Measurements from ENCODE around the gene XYLT1. TPM values are rescaled to one million over a fixed set of nuclear protein-coding genes. Genes with fewer than 3 reads are reported as not detected.

Gene XYLT1
- total and polyA plus RNA-seq, 2 experiments from 2014 or later: 4.5 to 26.3 TPM

DNA sequence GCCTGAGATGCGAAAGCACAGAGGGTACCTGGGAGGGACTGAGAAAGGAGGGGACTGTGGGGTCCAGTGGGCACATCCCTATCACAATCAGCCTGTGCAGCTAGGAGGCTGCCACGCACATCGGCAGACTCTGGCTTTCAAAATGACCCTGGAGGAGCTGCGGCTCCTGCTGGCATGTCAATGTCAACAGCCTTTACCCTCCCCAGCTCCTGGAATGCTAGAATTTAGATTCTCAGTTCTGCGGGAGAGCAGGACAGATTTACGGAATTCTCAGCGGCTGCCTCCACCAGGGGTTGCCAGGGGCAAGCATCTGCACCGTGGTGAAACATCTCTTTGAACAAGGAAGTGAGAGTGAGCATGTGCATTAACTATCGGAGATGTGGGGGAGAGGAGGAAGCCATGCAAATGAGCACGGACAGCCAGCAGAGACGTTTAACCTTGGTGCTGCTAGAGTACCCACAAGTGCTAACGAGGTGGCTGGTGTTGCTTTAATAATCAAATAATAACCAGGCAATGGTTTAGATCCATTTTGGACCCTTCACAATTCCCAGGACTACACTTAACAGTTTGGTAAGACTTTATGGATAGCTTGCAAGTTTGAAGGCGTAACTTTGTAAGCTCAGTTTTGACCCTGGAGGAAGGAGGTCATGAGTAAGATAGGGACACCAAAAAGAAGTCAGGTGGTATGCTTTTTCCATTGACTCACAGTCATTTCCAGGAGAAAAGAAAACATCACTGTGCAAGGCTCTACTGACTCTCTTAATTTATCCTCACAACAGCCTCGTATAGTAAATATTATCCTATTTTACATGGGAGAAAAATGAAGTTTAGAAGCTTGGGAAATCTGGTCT lies 54.1 kb downstream of the XYLT1 start:
- TF ChIP-seq EZH2phosphoT487 (IDR thresholded peaks at IDR 0.05; ENCODE audit: insufficient read depth, low read depth) (no peak), EZH2 (IDR thresholded peaks at IDR 0.05; ENCODE audit: insufficient read depth, poor library complexity, severe bottlenecking) (no peak)
- DNase-seq: peak; percentile 67

DNA sequence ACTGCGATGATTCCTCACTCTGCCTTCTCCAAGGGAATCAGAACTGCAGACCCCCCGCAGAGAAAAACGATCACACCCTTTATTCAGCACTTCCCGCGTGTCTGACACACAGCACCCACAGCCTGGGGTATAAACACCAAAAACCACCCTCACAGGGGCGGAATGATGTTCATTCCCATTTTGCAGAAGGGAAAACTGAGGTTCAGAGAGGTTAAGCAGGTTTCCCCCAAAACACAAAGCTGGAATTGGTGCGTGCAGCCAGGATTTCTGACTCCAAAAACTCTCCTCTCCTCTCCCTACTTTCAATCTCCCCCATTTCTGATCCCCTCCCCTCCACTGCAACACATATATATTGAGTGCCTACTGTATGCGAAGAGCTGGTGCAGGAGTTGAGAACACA lies 55.8 kb downstream of the XYLT1 start:
- H3K9me2 ChIP-seq (ENCODE audit: insufficient read depth): no peaks in the 10 kb centered on the region
- no peaks in the 10 kb centered on the region for H3K27me3 ChIP-seq (replicated peaks; ENCODE audit: insufficient read depth)
- no peak overlapping the region for H2AFZ ChIP-seq
- no peak overlapping the region for H3K4me2 ChIP-seq (ENCODE audit: unreplicated experiment)
- in situ Hi-C loops (cut with MboI): no loop called here
- H3K36me3 ChIP-seq (ENCODE audit: low read depth): no peaks in the 10 kb centered on the region
- DNase-seq: no peak
- H3K27ac ChIP-seq: no peak overlapping the region
- no peaks in the 10 kb centered on the region for H3K9me3 ChIP-seq (ENCODE audit: low read depth)
- 89 to 95% methylated on average over 8 of the region's 8 CpGs for WGBS, 2 experiments (ENCODE audit: low coverage in 1 of 2, low lambda C conversion rate in 2 of 2, missing lambda C conversion rate in 2 of 2)
- TF ChIP-seq EZH2 (IDR thresholded peaks at IDR 0.05; ENCODE audit: insufficient read depth, poor library complexity, severe bottlenecking): no peak
- TF ChIP-seq EZH2phosphoT487 (IDR thresholded peaks at IDR 0.05; ENCODE audit: insufficient read depth, low read depth): no peak
- no peak overlapping the region for H3K9ac ChIP-seq
- no peak overlapping the region for H3K4me3 ChIP-seq
- H4K20me1 ChIP-seq (ENCODE audit: insufficient read depth): no peaks in the 10 kb centered on the region
- H3K79me2 ChIP-seq (ENCODE audit: insufficient read depth): peaks cover 100% of the 10 kb centered on the region
- H3K4me1 ChIP-seq (ENCODE audit: insufficient read depth): peaks cover 27% of the 10 kb centered on the region
- H3F3A ChIP-seq (ENCODE audit: insufficient read depth): peaks cover 24% of the 10 kb centered on the region; the same call in 1 of the 2 replicates

More for the DNA sequence above, 54.1 kb downstream of the XYLT1 start:
- peak overlapping the region; percentile 18 for H3K4me2 ChIP-seq (ENCODE audit: unreplicated experiment)
- H3K27ac ChIP-seq: peak overlapping the region; percentile 48
- no peaks in the 10 kb centered on the region for H3K27me3 ChIP-seq (replicated peaks; ENCODE audit: insufficient read depth)
- no peaks in the 10 kb centered on the region for H4K20me1 ChIP-seq (ENCODE audit: insufficient read depth)
- H3K79me2 ChIP-seq (ENCODE audit: insufficient read depth): peaks cover 100% of the 10 kb centered on the region
- WGBS, 2 experiments (ENCODE audit: low coverage in 1 of 2, low lambda C conversion rate in 2 of 2, missing lambda C conversion rate in 2 of 2): 22 to 25% methylated on average over 14 of the region's 14 CpGs
- H3K4me1 ChIP-seq (ENCODE audit: insufficient read depth): peaks cover 24% of the 10 kb centered on the region
- H2AFZ ChIP-seq: peak overlapping the region; percentile 34
- peak overlapping the region; percentile 15; the same call in 1 of the 2 replicates for H3K4me3 ChIP-seq
- no peaks in the 10 kb centered on the region for H3K9me2 ChIP-seq (ENCODE audit: insufficient read depth)
- in situ Hi-C loops (cut with MboI): no loop called here
- H3K9me3 ChIP-seq (ENCODE audit: low read depth): no peaks in the 10 kb centered on the region
- peak overlapping the region; percentile 42 for H3K9ac ChIP-seq
- no peaks in the 10 kb centered on the region for H3K36me3 ChIP-seq (ENCODE audit: low read depth)
- H3F3A ChIP-seq (ENCODE audit: insufficient read depth): peaks cover 16% of the 10 kb centered on the region; the same call in 1 of the 2 replicates

DNA sequence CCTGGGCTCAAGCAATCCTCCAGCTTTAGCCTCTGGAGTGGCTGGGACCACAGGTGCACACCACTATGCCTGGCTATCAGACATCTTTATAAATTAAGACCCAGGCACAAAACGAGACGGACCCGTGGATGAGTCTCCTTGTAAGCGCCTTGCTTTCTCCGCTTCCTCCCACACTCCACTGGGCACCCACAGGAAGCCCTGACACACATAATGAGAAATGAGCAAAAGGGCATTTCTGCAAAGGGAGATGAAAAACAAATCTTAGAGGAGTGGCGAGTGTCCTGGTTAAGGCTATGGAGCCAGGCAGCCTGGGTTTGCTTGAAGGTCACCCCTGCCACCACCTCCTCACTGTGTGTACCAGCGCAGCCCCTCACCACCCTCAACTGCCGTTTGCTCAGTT lies 56.3 kb downstream of the XYLT1 start:
- peaks cover 27% of the 10 kb centered on the region for H3K4me1 ChIP-seq (ENCODE audit: insufficient read depth)
- DNase-seq: no peak
- WGBS, 2 experiments (ENCODE audit: low coverage in 1 of 2, low lambda C conversion rate in 2 of 2, missing lambda C conversion rate in 2 of 2): 93 to 95% methylated on average over 8 of the region's 8 CpGs
- no peaks in the 10 kb centered on the region for H3K9me3 ChIP-seq (ENCODE audit: low read depth)
- H3K27ac ChIP-seq: no peak overlapping the region
- H3K27me3 ChIP-seq (replicated peaks; ENCODE audit: insufficient read depth): no peaks in the 10 kb centered on the region
- H3K4me3 ChIP-seq: no peak overlapping the region
- no peaks in the 10 kb centered on the region for H3K9me2 ChIP-seq (ENCODE audit: insufficient read depth)
- in situ Hi-C loops (cut with MboI): no loop called here
- peaks cover 27% of the 10 kb centered on the region for H3F3A ChIP-seq (ENCODE audit: insufficient read depth)
- no peaks in the 10 kb centered on the region for H4K20me1 ChIP-seq (ENCODE audit: insufficient read depth)
- TF ChIP-seq EZH2phosphoT487 (IDR thresholded peaks at IDR 0.05; ENCODE audit: insufficient read depth, low read depth): no peak
- no peak for TF ChIP-seq EZH2 (IDR thresholded peaks at IDR 0.05; ENCODE audit: insufficient read depth, poor library complexity, severe bottlenecking)
- no peaks in the 10 kb centered on the region for H3K36me3 ChIP-seq (ENCODE audit: low read depth)
- no peak overlapping the region for H3K4me2 ChIP-seq (ENCODE audit: unreplicated experiment)
- H2AFZ ChIP-seq: no peak overlapping the region
- peaks cover 100% of the 10 kb centered on the region for H3K79me2 ChIP-seq (ENCODE audit: insufficient read depth)
- H3K9ac ChIP-seq: no peak overlapping the region

DNA sequence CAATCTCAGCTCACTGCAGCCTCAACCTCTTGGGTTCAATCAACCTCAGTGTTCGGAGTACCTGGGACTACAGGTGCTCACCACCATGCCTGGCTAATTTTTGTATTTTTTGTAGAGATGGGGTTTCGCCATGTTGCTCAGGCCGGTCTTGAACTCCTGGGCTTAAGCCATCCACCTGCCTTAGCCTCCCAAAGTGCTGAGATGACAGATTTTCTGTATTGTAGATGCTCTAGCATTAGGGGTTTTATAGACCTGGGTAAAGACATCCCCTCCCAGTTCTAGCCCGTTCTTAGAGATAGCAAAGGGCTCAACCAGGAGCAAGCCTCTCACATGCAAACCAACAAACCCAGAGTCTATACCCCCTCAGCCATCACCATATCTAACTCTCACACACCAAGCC lies 57.3 kb downstream of the XYLT1 start:
- Histone ChIP-seq H3K4me3 (no peak overlapping the region), H3K4me1 (ENCODE audit: insufficient read depth) (peaks cover 27% of the 10 kb centered on the region), H3F3A (ENCODE audit: insufficient read depth) (peaks cover 25% of the 10 kb centered on the region), H3K27ac (no peak overlapping the region), H3K27me3 (replicated peaks; ENCODE audit: insufficient read depth) (no peaks in the 10 kb centered on the region), H3K9ac (no peak overlapping the region), H4K20me1 (ENCODE audit: insufficient read depth) (no peaks in the 10 kb centered on the region), H3K9me3 (ENCODE audit: low read depth) (no peaks in the 10 kb centered on the region), H3K4me2 (ENCODE audit: unreplicated experiment) (no peak overlapping the region), H3K9me2 (ENCODE audit: insufficient read depth) (no peaks in the 10 kb centered on the region), H2AFZ (no peak overlapping the region), H3K79me2 (ENCODE audit: insufficient read depth) (peaks cover 100% of the 10 kb centered on the region), H3K36me3 (ENCODE audit: low read depth) (no peaks in the 10 kb centered on the region)
- TF ChIP-seq EZH2phosphoT487 (IDR thresholded peaks at IDR 0.05; ENCODE audit: insufficient read depth, low read depth) (no peak), EZH2 (IDR thresholded peaks at IDR 0.05; ENCODE audit: insufficient read depth, poor library complexity, severe bottlenecking) (no peak)
- WGBS, 2 experiments (ENCODE audit: low coverage in 1 of 2, low lambda C conversion rate in 2 of 2, missing lambda C conversion rate in 2 of 2): 98 to 99% methylated on average over 4 of the region's 4 CpGs
- in situ Hi-C loops (cut with MboI): no loop called here
- no peak for DNase-seq
